BLaER1 treated with 17β-estradiol and CSF1 and Interleukin-3, amounts not matched to agents 10 nM and 100 nM (cell line): ENCODE data around the gene SRRM3.
"Not testable (repeated sequence)": the region's sequence is repeated elsewhere in the genome, so short reads cannot be mapped to it uniquely, and the experiment has no call there.

ENCODE experiments used
- H3K27ac ChIP-seq, 11 experiments: shearing (Covaris generic); formaldehyde crosslinking; 2 replicates each; pipeline ENCODE4 v1.8.1; 2022
- H3K27me3 ChIP-seq, 11 experiments: shearing (Covaris generic); formaldehyde crosslinking; 2 replicates each; pipeline ENCODE4 v1.8.1; 2022
- H3K36me3 ChIP-seq, 11 experiments: shearing (Covaris generic); formaldehyde crosslinking; 2 replicates each; pipeline ENCODE4 v1.8.1; 2022
- H3K4me1 ChIP-seq, 10 experiments: shearing (Covaris generic); formaldehyde crosslinking; 2 replicates each; pipeline ENCODE4 v1.8.1; 2022
- H3K4me2 ChIP-seq, 11 experiments: shearing (Covaris generic); formaldehyde crosslinking; 2 replicates each; pipeline ENCODE4 v1.8.1; 2022
- H3K4me3 ChIP-seq, 10 experiments: shearing (Covaris generic); formaldehyde crosslinking; 2 replicates each; pipeline ENCODE4 v1.8.1; 2022
- H3K9ac ChIP-seq, 11 experiments: shearing (Covaris generic); formaldehyde crosslinking; 2 replicates each; pipeline ENCODE4 v1.8.1; 2022
- H3K9me3 ChIP-seq, 11 experiments: shearing (Covaris generic); formaldehyde crosslinking; replicated peaks in 1 of 11; 2 replicates each; pipeline ENCODE4 v1.8.1; 2022
- H4K20me1 ChIP-seq, 11 experiments: shearing (Covaris generic); formaldehyde crosslinking; 2 replicates each; pipeline ENCODE4 v1.8.1; 2022
- Cebpa-rat ChIP-seq, 11 experiments: shearing (Covaris generic); IDR thresholded peaks; 2 replicates each; pipeline ENCODE4 v1.8.1; 2022

The SRRM3 gene

GRCh38 chr7:76261329-76261728, 59.6 kb downstream of the SRRM3 start:
- Histone ChIP-seq H4K20me1 (no peaks in the 10 kb centered on the region), H3K4me2 (peak overlapping the region in 7 of 11 experiments; percentile 7 to 41 (median 27); a peak in 8 of 22 replicates), H3K27me3 (peaks cover 11 to 19% (median 14%) of the 10 kb centered on the region in 11 experiments), H3K4me1 (peaks cover 0 to 34% (median 20%) of the 10 kb centered on the region in 10 experiments; a peak in 12 of 20 replicates), H3K9ac (no peak overlapping the region), H3K27ac (no peak overlapping the region), H3K36me3 (no peaks in the 10 kb centered on the region), H3K4me3 (no peak overlapping the region), H3K9me3 (no peaks in the 10 kb centered on the region)
- no peak for TF ChIP-seq Cebpa-rat (IDR thresholded peaks at IDR 0.05)

GRCh38 chr7:76261931-76262330, 60.2 kb downstream of the SRRM3 start:
- Histone ChIP-seq H3K9ac (no peak overlapping the region), H3K27me3 (peaks cover 15 to 24% (median 18%) of the 10 kb centered on the region in 11 experiments), H3K9me3 (no peaks in the 10 kb centered on the region), H4K20me1 (no peaks in the 10 kb centered on the region), H3K4me2 (peak overlapping the region in 7 of 11 experiments; percentile 7 to 41 (median 27); a peak in 8 of 22 replicates), H3K27ac (no peak overlapping the region), H3K36me3 (no peaks in the 10 kb centered on the region), H3K4me3 (no peak overlapping the region), H3K4me1 (peaks cover 4 to 37% (median 24%) of the 10 kb centered on the region in 10 experiments)
- no peak for TF ChIP-seq Cebpa-rat (IDR thresholded peaks at IDR 0.05)

- Histone ChIP-seq H3K36me3 (no peaks in the 10 kb centered on the region), H3K27me3 (peaks cover 19 to 33% (median 24%) of the 10 kb centered on the region in 11 experiments), H3K4me3 (no peak overlapping the region), H3K4me1 (peaks cover 6 to 43% (median 32%) of the 10 kb centered on the region in 10 experiments), H3K9me3 (no peaks in the 10 kb centered on the region), H3K4me2 (peak overlapping the region in 1 of 11 experiments; percentile 22; a peak in 1 of 22 replicates), H4K20me1 (no peaks in the 10 kb centered on the region), H3K9ac (no peak overlapping the region), H3K27ac (no peak overlapping the region)
- no peak for TF ChIP-seq Cebpa-rat (IDR thresholded peaks at IDR 0.05)
Observed at GRCh38 chr7:76262683-76263402, 61.1 kb downstream of the SRRM3 start.

GRCh38 chr7:76265299-76265698, 63.6 kb downstream of the SRRM3 start:
- H3K9me3 ChIP-seq: no peaks in the 10 kb centered on the region
- peaks cover 0 to 6% (median 0%) of the 10 kb centered on the region in 11 experiments; a peak in 3 of 22 replicates for H4K20me1 ChIP-seq
- H3K27ac ChIP-seq: no peak overlapping the region
- peaks cover 6 to 51% (median 37%) of the 10 kb centered on the region in 10 experiments for H3K4me1 ChIP-seq
- peaks cover 6 to 36% (median 21%) of the 10 kb centered on the region in 11 experiments; a peak in 18 of 22 replicates for H3K27me3 ChIP-seq
- no peak overlapping the region for H3K4me3 ChIP-seq
- no peak overlapping the region for H3K4me2 ChIP-seq
- H3K9ac ChIP-seq: no peak overlapping the region
- no peak for TF ChIP-seq Cebpa-rat (IDR thresholded peaks at IDR 0.05)
- no peaks in the 10 kb centered on the region for H3K36me3 ChIP-seq

- peak overlapping the region; percentile 94 to 100 (median 100) for H3K4me2 ChIP-seq
- no peaks in the 10 kb centered on the region for H3K36me3 ChIP-seq
- H3K4me3 ChIP-seq: peak overlapping the region; percentile 53 to 69 (median 60)
- peaks cover 0 to 6% (median 0%) of the 10 kb centered on the region in 11 experiments; a peak in 3 of 22 replicates for H4K20me1 ChIP-seq
- peak overlapping the region in 4 of 11 experiments; percentile 5 to 64 (median 51); a peak in 9 of 22 replicates for H3K27ac ChIP-seq
- H3K9ac ChIP-seq: peak overlapping the region; percentile 45 to 76 (median 66); a peak in 21 of 22 replicates
- H3K9me3 ChIP-seq: no peaks in the 10 kb centered on the region
- H3K4me1 ChIP-seq: peaks cover 7 to 35% (median 26%) of the 10 kb centered on the region in 10 experiments
- TF ChIP-seq Cebpa-rat (IDR thresholded peaks at IDR 0.05): no peak
- H3K27me3 ChIP-seq: peaks cover 7 to 47% (median 29%) of the 10 kb centered on the region in 11 experiments; a peak in 18 of 22 replicates
Observed at GRCh38 chr7:76267107-76267893, 65.6 kb downstream of the SRRM3 start.

DNA sequence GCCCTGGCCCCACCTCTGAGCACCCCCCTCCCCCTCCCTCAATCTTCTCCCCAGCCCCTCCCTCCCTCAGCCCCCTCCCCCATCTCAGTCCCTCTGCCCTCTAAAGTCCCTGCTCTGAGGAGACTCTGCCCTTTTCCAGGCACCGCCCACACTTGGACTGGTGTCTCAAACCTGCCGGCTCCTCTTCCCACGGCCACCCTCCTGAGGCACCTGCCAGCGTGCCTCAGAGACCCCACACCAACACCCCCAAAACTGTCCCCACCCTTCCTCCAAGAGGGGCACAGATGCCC, 66.1 kb downstream of the SRRM3 start:
- Histone ChIP-seq H4K20me1 (peaks cover 0 to 6% (median 0%) of the 10 kb centered on the region in 11 experiments; a peak in 3 of 22 replicates), H3K4me3 (no peak overlapping the region), H3K36me3 (no peaks in the 10 kb centered on the region), H3K9me3 (no peaks in the 10 kb centered on the region), H3K27ac (no peak overlapping the region), H3K27me3 (peaks cover 12 to 47% (median 30%) of the 10 kb centered on the region in 11 experiments; a peak in 18 of 22 replicates), H3K9ac (no peak overlapping the region), H3K4me1 (peaks cover 11 to 40% (median 29%) of the 10 kb centered on the region in 10 experiments), H3K4me2 (peak overlapping the region in 7 of 11 experiments; percentile 33 to 100 (median 95); a peak in 11 of 22 replicates)
- no peak for TF ChIP-seq Cebpa-rat (IDR thresholded peaks at IDR 0.05)

GRCh38 chr7:76268376-76268775, 66.7 kb downstream of the SRRM3 start:
- peaks cover 0 to 6% (median 0%) of the 10 kb centered on the region in 11 experiments; a peak in 3 of 22 replicates for H4K20me1 ChIP-seq
- peaks cover 17 to 40% (median 33%) of the 10 kb centered on the region in 10 experiments for H3K4me1 ChIP-seq
- peak overlapping the region in 6 of 11 experiments; percentile 23 to 49 (median 34); a peak in 10 of 22 replicates for H3K4me2 ChIP-seq
- no peaks in the 10 kb centered on the region for H3K36me3 ChIP-seq
- H3K27me3 ChIP-seq: peaks cover 12 to 53% (median 35%) of the 10 kb centered on the region in 11 experiments; a peak in 19 of 22 replicates
- no peak overlapping the region for H3K4me3 ChIP-seq
- no peaks in the 10 kb centered on the region for H3K9me3 ChIP-seq
- no peak for TF ChIP-seq Cebpa-rat (IDR thresholded peaks at IDR 0.05)
- no peak overlapping the region for H3K9ac ChIP-seq
- no peak overlapping the region for H3K27ac ChIP-seq

DNA sequence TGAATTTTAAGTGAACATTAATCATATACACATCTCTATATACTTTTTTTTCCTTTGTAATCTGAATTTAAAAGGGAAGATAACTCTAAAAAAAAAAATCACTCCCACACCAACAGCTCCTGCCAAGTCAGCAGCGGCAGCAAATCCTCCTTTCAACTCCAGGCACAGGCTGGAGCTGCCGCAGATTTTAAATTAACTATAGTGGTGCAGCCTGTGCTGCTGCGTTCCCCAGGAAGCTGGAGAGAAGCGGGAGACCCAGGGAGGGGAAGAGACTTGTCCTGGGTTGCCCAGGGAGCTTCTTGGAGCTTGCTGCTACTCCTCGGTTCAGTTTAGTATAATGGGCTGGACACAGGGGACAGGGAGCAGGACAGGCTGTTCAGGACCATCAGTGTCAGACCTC, 68.2 kb downstream of the SRRM3 start:
- Histone ChIP-seq H3K27ac (no peak overlapping the region), H3K36me3 (no peaks in the 10 kb centered on the region), H3K4me3 (no peak overlapping the region), H3K27me3 (peaks cover 12 to 65% (median 42%) of the 10 kb centered on the region in 11 experiments; a peak in 19 of 22 replicates), H3K4me2 (no peak overlapping the region), H3K9ac (no peak overlapping the region), H4K20me1 (peaks cover 0 to 6% (median 0%) of the 10 kb centered on the region in 11 experiments; a peak in 3 of 22 replicates), H3K4me1 (peaks cover 18 to 37% (median 29%) of the 10 kb centered on the region in 10 experiments), H3K9me3 (no peaks in the 10 kb centered on the region)
- TF ChIP-seq Cebpa-rat (IDR thresholded peaks at IDR 0.05): no peak

DNA sequence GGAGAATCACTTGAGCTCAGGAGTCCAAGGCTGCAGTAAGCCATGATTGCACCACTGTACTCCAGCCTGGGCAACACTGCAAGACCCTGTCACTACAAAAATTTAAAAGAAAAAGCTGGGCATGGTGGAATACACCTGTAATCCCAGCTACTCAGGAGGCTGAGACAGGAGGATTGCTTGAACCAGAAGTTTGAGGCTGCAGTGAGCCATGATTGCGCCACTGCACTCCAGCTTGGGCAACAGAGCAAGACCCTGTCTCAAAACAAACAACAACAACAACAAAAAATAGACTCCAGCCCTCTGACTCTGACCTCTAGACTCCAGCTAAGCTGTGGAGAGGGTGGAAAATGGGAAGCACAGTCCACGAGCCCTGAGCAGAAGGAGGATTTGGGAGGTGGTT, 69.7 kb downstream of the SRRM3 start:
- peaks cover 12 to 68% (median 43%) of the 10 kb centered on the region in 11 experiments; a peak in 19 of 22 replicates for H3K27me3 ChIP-seq
- H4K20me1 ChIP-seq, H3K9ac ChIP-seq, H3K9me3 ChIP-seq, H3K4me3 ChIP-seq, H3K36me3 ChIP-seq, H3K27ac ChIP-seq: not testable (repeated sequence)
- peaks cover 18 to 37% (median 29%) of the 10 kb centered on the region in 10 experiments for H3K4me1 ChIP-seq
- H3K4me2 ChIP-seq: peak overlapping the region in 3 of 11 experiments; percentile 10 to 27 (median 16); a peak in 3 of 22 replicates
